ENCODE results near the gene TBL3.
"Not testable (repeated sequence)": the region's sequence is repeated elsewhere in the genome, so short reads cannot be mapped to it uniquely, and the experiment has no call there.

The TBL3 gene

DNA sequence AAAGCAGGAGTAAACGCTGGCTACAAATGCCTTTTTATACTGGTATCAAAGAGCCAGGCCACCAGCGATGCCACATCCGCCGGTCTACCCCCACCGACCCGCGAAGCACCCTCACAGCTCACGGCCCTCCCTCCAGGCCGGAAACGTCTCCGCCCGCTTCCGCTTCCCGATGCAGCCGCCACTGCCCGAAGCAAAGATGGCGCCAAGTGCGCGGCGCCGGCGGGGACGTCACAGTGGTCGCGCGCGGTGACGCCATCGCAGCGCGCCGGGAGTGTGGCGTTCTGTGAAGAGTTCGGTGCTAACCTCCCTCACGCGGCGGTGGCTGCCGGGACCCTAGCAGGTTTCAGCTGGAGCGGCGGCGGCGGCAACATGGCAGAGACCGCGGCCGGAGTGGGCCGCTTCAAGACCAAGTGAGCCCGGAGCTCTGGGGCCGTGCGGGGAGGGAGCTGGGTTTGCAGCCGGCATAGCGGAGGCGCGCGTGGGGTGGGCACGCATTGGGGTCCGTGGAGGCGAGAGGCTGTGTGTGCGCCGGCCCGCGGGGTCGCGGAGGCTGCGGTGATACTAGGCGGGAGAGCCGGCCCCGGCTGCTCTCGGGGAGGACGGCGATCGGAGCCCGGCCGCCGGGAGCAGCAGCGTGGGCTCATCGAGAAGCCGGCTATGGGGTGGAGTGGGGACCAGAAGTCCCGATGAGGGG is at the start of gene TBL3:
Gene TBL3, plus strand, starts transcription at position 258 of the 694 bp plus-strand sequence. Its CDS starts 112 bp downstream, at position 370.
- peak; percentile 86 to 92 for DNase-seq

- DNase-seq = no peak
Observed at GRCh38 chr16:1922357-1922756, 49.5 kb upstream of the TBL3 start.

- DNase-seq = peak; percentile 73 to 92
Observed at GRCh38 chr16:1923299-1924034, 48.4 kb upstream of the TBL3 start.

DNA sequence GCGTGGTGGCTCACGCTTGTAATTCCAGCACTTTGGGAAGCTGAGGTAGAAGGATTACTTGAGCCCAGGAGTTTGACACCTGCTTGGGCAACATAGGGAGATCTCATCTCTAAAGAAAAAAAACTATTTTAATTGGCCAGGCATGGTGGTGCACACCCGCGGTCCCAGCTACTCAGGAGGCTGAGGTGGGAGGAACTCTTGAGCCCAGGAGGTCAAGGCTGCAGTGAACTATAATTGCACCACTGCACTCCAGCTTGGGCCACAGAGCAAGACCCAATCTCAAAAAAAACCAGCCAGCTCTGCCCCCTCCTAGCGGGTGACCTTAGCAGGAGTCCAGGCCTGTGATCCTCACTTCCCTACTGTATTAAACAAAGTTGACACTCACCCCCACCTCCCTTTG is 47.8 kb upstream of the TBL3 start:
- DNase-seq = no peak

- no peak for DNase-seq
Observed at GRCh38 chr16:1926271-1926670, 45.6 kb upstream of the TBL3 start.

DNA sequence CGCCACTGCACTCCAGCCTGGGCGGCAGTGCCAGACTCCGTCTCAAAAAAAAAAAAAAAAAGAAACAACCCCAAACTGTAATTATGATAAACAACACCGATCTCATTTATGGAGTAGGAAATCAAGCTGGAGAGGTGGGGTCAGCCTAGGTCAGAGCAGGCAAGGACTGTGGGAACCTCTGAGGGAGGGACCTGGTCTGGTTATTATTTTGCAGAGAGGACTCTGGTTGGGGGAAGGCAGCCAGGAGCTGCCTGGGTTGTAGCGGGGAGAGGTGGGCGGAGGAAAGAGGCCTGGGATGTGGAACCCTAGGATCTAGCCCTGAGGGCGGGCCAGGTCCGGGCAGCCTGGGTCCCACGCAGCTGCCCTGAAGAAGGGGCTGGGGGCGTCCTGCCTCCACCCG is 42.7 kb upstream of the TBL3 start:
- DNase-seq = no peak

GRCh38 chr16:1929578-1930337 is 42.1 kb upstream of the TBL3 start:
- peak; percentile 43 to 82 for DNase-seq

DNA sequence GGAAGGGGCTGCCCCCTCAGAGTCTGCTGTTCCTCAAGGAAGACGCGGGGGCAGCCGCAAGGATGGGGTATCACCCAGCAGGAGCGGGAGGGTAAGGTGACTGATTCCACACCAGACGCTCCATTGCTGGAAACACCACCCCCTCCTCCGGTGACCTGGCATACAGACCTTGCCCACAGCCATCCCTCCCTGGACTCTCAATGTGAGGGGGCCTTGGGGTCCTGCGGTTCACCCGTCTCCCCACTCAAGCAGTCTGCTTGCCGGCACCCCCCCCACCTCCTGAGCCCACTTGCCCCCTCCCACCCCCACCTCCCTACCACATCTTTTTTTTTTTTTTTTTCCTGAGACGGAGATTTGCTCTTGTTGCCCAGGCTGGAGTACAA is 41.5 kb upstream of the TBL3 start:
- no peak for DNase-seq

DNA sequence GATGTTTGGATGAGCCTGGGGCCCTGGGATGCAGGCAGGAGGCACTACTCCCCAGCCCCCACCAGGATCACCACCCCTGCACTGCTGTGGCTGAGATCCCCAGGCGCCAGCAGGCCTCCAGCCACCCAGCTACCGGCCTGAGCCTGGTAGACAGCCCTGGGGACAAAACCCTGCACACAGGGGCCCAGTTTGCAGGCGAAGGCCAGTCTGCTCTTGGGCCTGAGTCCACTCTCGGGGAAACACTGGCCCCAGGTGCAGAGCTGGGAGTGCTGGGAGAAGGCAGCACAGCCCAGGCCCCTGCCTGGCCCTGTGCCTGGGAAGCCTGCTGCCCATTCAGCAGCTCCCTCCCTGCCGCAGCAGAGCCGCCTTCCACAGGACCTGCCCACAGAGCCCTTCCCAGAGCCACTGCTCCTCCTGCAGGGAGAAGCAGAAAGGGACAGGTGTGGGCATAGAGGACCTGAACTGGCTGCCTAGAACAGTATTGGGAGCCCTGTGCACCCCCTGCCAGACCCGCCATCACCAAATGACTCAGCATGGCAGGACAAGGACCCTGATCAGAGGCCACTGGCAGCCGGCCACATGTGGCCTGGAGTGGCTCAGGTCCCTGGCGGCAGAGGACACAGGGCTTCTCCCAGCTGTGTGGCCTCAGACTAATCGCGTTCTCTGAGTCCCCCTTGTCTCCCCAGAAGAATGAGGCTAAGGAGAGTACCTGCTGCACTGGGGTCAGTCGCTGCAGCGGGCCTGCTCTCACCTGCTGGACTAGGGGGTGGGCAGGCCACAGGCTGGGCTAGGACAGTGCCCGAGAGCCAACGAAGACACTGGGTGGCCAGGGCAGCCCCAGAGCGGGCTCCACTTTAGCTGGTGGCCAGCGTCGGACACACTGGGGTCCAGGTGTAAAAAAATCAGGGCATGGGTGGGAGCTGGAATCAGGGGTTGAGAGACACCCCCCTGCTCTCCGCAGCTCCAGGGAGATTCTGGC is 39.5 kb upstream of the TBL3 start:
- DNase-seq = peak in 1 of 2 experiments; percentile 27

- no peak for DNase-seq
Observed at GRCh38 chr16:1933097-1933661, 38.7 kb upstream of the TBL3 start.

DNA sequence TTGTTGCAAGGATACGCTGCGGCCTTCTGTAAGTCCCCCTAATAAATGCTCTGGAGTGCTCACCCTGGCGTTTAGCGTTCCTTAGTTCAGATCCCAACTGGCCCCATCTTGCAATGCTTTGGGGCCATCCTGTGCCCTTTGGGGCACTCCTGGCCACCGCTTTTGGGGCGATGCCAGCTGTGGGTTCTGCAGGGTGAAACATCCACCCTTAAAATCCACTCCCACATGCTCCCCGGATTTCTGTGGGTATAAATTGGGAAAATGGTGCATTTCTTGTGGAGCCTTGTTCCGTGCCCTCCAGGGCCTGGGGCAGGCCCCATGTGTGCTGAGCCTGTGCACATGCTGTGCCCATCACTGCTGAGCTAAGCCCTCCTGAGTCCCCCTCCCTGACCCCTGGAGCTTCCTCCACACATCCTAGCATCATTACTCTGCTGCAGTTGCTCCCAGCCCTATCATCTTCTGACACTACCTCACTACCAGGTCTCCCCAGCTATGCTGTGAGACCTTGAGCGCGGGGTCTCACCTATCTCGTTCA is 34.8 kb upstream of the TBL3 start:
- no peak for DNase-seq

DNA sequence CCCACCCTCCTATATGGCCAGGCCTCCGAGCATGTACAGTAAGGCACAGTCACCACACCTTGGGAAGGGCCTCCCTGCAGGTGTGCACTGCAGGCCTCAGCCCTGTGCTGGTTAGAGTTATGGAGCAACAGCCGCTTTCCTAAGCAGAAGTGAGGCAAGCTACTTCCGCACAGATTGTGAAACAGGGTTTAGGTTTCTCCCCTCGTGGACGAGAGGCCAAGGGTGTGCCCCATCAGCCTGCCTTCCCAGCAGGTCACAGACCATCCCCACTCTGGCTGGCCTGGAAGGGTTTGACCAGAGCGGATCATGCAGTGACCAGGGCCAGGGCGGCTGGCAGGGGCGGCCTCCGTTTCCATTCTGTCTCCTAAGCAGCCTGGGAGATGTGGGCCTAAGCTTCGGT is 33.5 kb upstream of the TBL3 start:
- DNase-seq = no peak

DNA sequence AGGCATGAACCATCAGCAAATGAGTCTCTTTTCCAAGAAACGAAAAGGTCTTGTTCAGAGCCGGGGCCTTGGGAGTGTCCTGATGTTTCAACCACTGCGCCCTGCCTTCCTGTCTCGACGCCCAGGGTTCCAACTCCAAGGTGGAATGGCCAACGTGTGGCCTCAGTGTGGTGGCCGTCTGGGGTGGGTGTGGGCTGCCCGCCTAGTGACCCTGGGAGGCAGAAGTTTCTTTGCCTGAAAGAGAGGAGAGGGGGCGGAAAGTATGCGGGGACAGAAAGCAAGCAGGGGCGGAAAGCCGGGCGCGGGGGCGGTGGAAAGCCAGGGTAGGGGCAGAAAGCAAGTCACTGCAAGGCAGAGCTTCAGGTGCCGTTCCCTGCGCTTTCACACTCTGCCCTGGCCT is 32.9 kb upstream of the TBL3 start:
- no peak for DNase-seq

GRCh38 chr16:1939833-1940232 is 32.0 kb upstream of the TBL3 start:
- not testable (repeated sequence) for DNase-seq

DNA sequence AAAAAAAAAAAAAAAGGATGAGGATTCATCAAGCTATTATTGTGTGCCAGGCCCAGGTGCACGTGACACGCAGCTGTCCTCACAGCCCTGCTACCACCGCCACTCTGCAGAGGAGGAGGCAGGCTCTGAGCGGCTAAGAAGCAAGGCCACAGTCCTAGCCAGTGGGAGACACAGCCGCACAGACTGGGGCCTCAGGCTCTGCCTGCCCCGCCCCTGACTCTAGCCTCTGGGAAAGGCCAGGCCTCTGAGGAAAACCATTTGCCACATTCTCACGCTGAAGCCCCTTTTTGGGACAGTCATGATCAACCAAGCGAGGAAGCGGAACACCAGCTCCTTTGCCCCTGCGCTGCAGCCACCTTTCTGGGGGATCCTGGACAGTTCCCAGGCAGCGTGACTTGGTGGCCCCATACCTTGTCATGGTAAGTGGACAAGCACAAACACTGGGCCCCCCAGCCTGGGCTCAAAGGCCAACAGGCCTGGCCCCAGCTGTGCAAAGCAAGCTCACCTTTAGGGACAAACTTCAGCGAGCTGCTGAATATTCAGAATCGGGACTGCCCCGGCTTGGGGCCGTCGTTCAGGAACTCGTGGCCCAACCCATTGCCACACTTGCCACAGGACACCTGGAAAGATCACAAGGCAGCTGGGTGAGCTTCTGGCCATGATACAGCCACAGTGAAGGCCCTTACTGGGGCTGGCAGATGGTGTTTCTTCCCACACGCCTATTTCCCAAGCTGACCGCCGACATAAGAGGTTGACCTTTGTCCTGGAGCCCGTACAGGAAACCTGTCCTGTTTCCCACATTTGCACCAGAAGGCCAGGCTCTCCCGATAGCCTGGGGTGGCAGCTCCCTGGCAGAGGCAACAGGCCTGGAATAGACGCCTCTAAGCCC is 31.3 kb upstream of the TBL3 start:
- no peak for DNase-seq

DNA sequence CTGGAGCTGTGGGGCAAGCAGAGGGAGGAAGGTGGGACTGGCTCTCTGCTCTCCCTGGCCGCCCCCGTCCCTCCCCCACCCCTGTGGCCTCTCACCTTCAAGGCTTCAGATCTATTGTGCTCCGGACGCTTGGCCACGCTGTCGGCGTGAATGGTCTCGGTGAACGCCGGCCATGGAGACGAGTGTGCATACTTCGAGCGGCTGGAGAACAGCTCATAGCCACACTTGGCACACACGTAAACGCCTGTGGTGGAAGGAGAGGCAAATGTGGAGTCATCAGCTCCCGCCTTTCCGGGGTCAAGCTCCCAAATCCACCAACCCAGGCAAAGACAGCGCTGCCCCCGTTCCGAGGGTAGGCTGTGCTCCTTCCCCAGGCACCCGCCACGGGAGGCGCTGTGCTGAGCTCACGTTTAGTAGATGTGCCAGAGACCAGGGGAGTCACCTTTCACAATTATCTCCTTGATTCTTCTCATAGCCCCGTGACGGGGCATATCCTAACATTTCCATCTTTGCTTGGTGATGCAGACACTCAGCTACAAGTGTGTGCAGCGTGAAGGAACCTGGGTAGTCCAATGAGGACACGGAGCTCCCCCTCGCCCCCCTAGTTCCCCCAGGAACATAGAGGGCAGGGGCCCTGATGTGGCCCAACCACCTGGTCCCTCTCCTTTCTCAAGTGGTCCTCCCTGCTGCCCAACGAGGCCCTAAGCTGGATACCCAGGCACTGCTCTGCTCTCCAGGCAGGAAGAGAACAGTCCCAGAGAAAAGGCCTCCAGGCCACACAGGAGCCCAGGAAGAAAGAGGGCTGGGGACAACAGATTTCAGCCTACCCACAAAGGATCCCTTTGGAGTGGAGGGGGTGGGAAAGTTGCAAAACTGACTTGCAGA is 30.4 kb upstream of the TBL3 start:
- no peak for DNase-seq

DNA sequence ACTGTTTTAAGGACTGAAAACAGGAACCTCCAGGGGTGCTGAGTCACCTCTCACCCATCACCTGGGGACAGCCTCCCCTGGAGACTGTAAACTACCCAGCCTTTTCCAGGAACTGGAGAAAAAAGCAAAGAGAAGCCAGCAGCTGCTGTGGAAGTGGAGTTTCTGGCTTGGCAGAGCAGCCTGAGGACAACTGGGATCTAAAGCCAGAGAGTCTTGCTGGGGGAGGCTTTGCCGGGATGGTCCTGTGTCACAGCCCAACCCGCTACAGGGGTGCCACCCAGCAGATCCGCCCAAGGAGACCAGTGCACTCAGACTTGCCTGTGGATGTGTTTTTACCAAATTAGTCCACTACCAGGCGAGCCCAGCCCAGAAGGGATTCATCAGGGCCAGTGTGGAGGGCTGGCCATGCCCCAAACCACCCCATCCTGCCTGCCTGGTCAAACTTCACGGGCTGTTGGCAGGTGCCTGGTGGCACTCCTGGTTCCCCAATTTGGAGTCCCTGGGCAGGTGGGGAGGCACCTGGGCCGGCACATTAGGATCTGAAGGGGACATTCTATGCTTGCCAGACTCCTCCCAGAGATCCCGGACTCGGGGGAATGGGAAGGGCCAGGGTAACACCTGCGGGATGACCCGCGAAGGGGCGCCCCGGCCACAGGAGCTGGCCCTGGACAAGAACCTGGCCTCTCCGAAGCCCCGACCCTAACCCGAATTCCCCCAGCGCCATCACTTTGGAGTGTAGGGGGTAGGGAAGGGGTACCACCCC is 29.6 kb upstream of the TBL3 start:
- no peak for DNase-seq

GRCh38 chr16:1942810-1943726 is 28.8 kb upstream of the TBL3 start, which contains the start of gene MSRB1:
Gene MSRB1, minus strand, starts transcription at chr16:1943199. Its CDS starts 43 bp downstream, at chr16:1943156.
- peak; percentile 99 to 100 for DNase-seq
